ENCODE data around the gene CPPED1.

Gene CPPED1

DNA sequence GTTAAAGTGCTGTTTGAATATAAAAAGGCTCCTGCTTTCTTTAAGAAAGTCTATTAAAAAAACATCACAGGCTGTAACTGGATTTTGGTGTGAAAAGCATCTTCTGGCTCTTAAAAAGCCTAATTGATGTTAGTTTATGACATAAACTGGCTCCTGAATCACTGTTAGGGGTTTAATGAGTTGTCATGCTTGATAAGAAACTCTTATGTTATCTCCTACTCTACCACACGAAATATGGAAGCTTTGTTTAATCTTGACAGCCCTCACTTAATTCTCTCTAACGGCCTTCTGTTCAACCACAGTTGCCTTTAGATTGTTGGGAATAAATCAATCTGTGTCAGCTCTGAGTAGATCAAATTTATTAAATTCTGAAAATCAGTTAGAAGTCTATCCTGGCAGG is 51.5 kb downstream of the CPPED1 start:
- Histone ChIP-seq H3K36me3 (ENCODE audit: control insufficient read depth, insufficient read depth, low read length) (no peaks in the 10 kb centered on the region), H3K9me3 (ENCODE audit: control insufficient read depth, low read length) (no peaks in the 10 kb centered on the region), H3K9ac (no peak overlapping the region), H2AFZ (no peak overlapping the region), H3K4me3 (ENCODE audit: low read depth, low read length) (no peak overlapping the region), H3K79me2 (no peaks in the 10 kb centered on the region), H3K4me2 (ENCODE audit: low read length) (no peak overlapping the region), H3K27ac (no peak overlapping the region), H3K27me3 (ENCODE audit: control insufficient read depth, insufficient read depth, low read length) (no peaks in the 10 kb centered on the region), H3K4me1 (no peaks in the 10 kb centered on the region)
- TF ChIP-seq, protein P1, sequence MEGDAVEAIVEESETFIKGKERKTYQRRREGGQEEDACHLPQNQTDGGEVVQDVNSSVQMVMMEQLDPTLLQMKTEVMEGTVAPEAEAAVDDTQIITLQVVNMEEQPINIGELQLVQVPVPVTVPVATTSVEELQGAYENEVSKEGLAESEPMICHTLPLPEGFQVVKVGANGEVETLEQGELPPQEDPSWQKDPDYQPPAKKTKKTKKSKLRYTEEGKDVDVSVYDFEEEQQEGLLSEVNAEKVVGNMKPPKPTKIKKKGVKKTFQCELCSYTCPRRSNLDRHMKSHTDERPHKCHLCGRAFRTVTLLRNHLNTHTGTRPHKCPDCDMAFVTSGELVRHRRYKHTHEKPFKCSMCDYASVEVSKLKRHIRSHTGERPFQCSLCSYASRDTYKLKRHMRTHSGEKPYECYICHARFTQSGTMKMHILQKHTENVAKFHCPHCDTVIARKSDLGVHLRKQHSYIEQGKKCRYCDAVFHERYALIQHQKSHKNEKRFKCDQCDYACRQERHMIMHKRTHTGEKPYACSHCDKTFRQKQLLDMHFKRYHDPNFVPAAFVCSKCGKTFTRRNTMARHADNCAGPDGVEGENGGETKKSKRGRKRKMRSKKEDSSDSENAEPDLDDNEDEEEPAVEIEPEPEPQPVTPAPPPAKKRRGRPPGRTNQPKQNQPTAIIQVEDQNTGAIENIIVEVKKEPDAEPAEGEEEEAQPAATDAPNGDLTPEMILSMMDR (IDR thresholded peaks at IDR 0.05), result no peak

DNA sequence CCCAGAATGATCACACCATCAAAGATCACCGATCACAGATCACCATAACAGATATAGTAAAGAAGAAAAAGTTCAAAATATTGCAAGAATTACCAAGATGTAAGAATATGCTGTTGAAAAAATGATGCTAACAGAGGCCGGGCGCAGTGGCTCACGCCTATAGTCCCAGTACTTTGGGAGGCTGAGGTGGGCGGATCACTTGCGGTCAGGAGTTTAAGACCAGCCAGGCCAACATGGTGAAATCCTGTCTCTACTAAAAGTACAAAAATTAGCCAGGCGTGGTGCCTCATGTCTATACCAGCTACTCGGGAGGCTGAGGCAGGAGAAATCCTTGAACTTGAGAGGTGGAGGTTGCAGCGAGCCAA is 53.2 kb downstream of the CPPED1 start:
- Histone ChIP-seq H3K9ac (no peak overlapping the region), H2AFZ (no peak overlapping the region), H3K9me3 (ENCODE audit: control insufficient read depth, low read length) (no peaks in the 10 kb centered on the region), H3K4me3 (ENCODE audit: low read depth, low read length) (no peak overlapping the region), H3K79me2 (no peaks in the 10 kb centered on the region), H3K4me2 (ENCODE audit: low read length) (no peak overlapping the region), H3K36me3 (ENCODE audit: control insufficient read depth, insufficient read depth, low read length) (no peaks in the 10 kb centered on the region), H3K27me3 (ENCODE audit: control insufficient read depth, insufficient read depth, low read length) (no peaks in the 10 kb centered on the region), H3K27ac (no peak overlapping the region), H3K4me1 (no peaks in the 10 kb centered on the region)
- TF ChIP-seq, protein P1 (IDR thresholded peaks at IDR 0.05), result no peak

DNA sequence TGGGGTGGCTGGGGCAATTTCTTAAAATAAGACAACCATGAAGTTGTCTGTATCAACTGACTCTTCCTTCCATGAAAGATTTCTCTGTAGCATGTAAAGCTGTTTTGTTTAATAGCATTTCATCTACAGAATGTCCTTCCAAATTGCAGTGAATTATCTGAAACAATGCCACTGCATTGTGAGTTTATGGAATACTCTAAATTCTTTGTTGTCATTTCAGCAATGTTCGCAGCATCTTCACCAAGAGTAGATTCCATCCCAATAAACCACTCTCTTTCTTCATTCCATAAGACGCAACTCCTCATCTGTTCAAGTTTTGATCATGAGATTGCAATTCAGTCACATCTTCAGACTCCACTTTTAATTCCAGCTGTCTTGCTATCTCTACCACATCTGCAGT is 54.6 kb downstream of the CPPED1 start:
- TF ChIP-seq, protein P1 (IDR thresholded peaks at IDR 0.05), result no peak
- Histone ChIP-seq H3K79me2 (no peaks in the 10 kb centered on the region), H3K4me2 (ENCODE audit: low read length) (no peak overlapping the region), H3K27me3 (ENCODE audit: control insufficient read depth, insufficient read depth, low read length) (no peaks in the 10 kb centered on the region), H3K9me3 (ENCODE audit: control insufficient read depth, low read length) (no peaks in the 10 kb centered on the region), H3K27ac (no peak overlapping the region), H3K9ac (no peak overlapping the region), H3K4me1 (no peaks in the 10 kb centered on the region), H2AFZ (no peak overlapping the region), H3K36me3 (ENCODE audit: control insufficient read depth, insufficient read depth, low read length) (no peaks in the 10 kb centered on the region), H3K4me3 (ENCODE audit: low read depth, low read length) (no peak overlapping the region)

DNA sequence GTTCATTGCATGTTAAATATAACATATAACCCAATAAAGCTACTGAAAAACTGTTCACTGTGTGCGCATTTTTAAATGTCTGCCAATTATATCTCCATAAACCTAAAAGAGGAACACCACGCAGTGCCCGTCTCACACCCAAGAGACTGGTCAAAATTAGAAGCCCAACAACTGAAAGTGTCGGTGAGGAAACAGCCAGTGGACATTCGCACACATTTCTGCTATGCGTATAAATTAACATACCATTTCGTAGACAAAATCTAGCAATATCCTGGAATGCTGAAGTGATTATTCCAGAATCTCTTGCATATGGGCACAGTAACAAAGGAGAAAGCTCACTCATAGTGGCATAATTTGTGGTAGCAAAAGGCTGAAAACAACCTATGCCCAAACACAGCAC is 55.9 kb downstream of the CPPED1 start:
- Histone ChIP-seq H3K4me2 (ENCODE audit: low read length) (no peak overlapping the region), H3K79me2 (no peaks in the 10 kb centered on the region), H3K9ac (no peak overlapping the region), H3K27ac (no peak overlapping the region), H3K4me1 (no peaks in the 10 kb centered on the region), H2AFZ (no peak overlapping the region), H3K4me3 (ENCODE audit: low read depth, low read length) (no peak overlapping the region), H3K36me3 (ENCODE audit: control insufficient read depth, insufficient read depth, low read length) (no peaks in the 10 kb centered on the region), H3K9me3 (ENCODE audit: control insufficient read depth, low read length) (no peaks in the 10 kb centered on the region), H3K27me3 (ENCODE audit: control insufficient read depth, insufficient read depth, low read length) (no peaks in the 10 kb centered on the region)
- TF ChIP-seq, protein P1 (IDR thresholded peaks at IDR 0.05), result no peak

DNA sequence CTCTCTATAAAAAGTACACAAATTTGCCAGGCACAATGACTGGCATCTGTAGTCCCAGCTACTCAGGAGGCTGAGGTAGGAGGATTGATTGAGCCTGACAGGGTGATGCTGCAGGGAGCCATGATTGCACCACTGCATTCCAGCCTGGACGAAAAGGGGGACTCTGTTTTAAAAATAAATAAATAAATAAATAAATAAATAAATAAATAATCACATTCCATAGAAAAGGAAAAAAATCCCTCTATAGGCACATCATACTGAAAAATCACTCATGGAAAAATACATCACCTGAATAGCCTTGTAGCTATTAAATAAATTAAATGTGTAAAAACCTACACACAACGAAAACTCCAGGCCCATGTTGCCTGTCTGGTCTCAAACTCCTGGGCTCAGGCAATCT is 56.4 kb downstream of the CPPED1 start:
- Histone ChIP-seq H2AFZ (no peak overlapping the region), H3K27ac (no peak overlapping the region), H3K27me3 (ENCODE audit: control insufficient read depth, insufficient read depth, low read length) (no peaks in the 10 kb centered on the region), H3K4me2 (ENCODE audit: low read length) (no peak overlapping the region), H3K36me3 (ENCODE audit: control insufficient read depth, insufficient read depth, low read length) (no peaks in the 10 kb centered on the region), H3K4me3 (ENCODE audit: low read depth, low read length) (no peak overlapping the region), H3K9ac (no peak overlapping the region), H3K9me3 (ENCODE audit: control insufficient read depth, low read length) (no peaks in the 10 kb centered on the region), H3K4me1 (no peaks in the 10 kb centered on the region), H3K79me2 (no peaks in the 10 kb centered on the region)
- TF ChIP-seq, protein P1 (IDR thresholded peaks at IDR 0.05), result no peak
